HG03558 (cell line): ENCODE data around the gene TNFRSF1B.
"Not testable (repeated sequence)": the region's sequence is repeated elsewhere in the genome, so short reads cannot be mapped to it uniquely, and the experiment has no call there.

Source experiments
- ATAC-seq: cut with Tn5 transposase; IDR thresholded peaks from one replicate; pipeline ENCODE4 v1.9.1; 2021; ENCODE audit warnings: moderate number of reproducible peaks; ENCODE audit not compliant: unreplicated experiment; ENCODE audit errors: extremely low read depth

Gene TNFRSF1B

DNA sequence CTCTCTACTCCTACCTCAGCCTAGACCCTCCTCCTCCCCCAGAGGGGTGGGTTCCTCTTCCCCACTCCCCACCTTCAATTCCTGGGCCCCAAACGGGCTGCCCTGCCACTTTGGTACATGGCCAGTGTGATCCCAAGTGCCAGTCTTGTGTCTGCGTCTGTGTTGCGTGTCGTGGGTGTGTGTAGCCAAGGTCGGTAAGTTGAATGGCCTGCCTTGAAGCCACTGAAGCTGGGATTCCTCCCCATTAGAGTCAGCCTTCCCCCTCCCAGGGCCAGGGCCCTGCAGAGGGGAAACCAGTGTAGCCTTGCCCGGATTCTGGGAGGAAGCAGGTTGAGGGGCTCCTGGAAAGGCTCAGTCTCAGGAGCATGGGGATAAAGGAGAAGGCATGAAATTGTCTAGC, 41.5 kb downstream of the TNFRSF1B start:
- no peak for ATAC-seq

GRCh38 chr1:12208764-12209494, 42.1 kb downstream of the TNFRSF1B start:
- ATAC-seq, result no peak

DNA sequence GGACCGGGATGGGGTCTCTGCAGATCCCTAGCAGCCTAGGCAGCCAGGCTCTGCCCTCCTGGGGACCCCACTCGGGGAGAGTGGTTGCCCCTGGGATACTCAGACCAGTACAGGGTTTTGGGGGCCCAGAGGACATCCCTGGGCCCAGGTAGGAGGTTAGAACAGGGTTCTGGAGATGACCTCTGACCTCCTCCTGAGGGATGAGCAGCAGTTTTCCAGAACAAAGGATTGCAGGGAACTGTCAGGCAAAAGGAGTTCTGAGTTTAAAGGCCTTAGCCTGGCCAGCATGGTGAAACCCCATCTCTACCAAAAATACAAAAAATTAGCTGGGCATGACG, 42.7 kb downstream of the TNFRSF1B start:
- ATAC-seq, result no peak

DNA sequence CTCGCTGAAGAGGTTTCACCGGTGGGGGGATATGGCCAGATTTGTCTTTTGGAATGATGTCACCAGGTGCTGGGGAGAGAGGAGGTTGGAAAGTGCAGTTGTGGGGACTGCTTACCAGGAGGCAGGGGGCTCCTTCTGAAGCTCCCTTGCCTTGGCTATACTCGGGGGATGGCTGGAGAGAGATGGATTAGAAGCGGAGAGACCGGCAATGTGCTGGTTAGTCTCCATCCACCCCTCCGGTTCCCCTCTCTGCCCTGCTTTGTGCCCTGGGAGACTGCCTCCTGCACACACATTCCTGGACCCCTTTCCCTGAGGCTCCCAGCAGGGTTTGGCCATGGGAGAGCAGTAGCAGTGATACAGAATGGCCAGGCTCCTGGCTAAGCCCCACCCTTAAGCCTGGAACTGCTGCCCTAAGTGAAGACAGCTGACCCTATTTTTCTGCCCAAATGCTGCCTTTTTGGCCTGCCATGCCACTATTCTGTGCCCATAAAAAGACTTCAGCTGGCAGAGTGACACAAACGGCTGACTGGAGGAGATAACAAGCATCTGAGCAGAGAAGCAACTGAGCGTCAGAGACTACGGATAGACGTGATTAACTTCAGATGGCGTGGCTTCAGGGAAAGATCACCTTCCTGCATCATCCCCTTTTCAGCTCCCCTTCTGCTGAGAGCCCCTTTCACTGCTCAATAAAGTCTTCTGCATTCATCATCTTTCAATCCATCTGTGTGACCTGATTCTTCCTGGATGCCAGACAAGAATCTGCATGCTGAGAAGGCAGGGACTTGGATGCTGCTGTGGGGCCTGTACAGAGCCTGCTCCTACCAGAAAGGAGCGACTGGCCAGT, 48.5 kb downstream of the TNFRSF1B start:
- no peak for ATAC-seq

DNA sequence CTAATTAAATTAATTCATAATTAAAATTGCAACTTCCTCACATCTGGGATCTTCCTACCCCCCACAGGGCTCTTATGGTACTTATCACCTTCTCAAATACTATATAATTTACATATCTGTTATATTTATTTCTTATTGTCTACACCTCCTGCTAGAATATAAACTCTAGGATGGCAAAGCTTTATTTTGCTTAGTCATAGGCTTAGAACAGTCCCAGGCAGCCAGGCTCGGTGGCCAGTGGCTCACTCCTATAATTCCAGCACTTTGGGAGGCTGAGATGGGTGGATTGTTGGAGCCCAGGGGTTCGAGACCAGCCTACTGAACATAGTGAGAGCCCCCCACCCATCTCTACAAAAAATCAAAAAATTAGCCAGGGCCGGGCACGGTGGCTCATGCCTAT, 53.0 kb downstream of the TNFRSF1B start:
- ATAC-seq, result no peak

GRCh38 chr1:12220890-12221289, 54.1 kb downstream of the TNFRSF1B start:
- ATAC-seq, result no peak

GRCh38 chr1:12222700-12223099, 55.9 kb downstream of the TNFRSF1B start:
- not testable (repeated sequence) for ATAC-seq

DNA sequence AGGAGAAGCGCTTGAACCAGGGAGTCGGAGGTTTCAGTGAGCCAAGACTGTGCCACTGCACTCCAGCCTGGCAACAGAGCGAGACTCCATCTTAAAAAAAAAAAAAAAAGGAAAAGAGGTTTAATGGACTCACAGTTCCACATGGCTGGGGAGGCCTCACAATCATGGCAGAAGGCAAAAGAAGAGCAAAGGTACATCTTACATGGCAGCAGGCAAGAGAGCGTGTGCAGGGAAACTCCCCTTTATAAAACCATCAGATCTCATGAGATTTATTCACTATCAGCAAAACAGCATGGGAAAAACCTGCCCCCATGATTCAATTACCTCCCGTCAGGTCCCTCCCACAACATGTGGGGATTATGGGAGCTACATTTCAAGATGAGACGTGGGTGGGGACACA, 57.3 kb downstream of the TNFRSF1B start:
- not testable (repeated sequence) for ATAC-seq

- ATAC-seq, result no peak
Observed at GRCh38 chr1:12228979-12229378, 62.2 kb downstream of the TNFRSF1B start.

GRCh38 chr1:12229386-12229834, 62.6 kb downstream of the TNFRSF1B start:
- no peak for ATAC-seq

DNA sequence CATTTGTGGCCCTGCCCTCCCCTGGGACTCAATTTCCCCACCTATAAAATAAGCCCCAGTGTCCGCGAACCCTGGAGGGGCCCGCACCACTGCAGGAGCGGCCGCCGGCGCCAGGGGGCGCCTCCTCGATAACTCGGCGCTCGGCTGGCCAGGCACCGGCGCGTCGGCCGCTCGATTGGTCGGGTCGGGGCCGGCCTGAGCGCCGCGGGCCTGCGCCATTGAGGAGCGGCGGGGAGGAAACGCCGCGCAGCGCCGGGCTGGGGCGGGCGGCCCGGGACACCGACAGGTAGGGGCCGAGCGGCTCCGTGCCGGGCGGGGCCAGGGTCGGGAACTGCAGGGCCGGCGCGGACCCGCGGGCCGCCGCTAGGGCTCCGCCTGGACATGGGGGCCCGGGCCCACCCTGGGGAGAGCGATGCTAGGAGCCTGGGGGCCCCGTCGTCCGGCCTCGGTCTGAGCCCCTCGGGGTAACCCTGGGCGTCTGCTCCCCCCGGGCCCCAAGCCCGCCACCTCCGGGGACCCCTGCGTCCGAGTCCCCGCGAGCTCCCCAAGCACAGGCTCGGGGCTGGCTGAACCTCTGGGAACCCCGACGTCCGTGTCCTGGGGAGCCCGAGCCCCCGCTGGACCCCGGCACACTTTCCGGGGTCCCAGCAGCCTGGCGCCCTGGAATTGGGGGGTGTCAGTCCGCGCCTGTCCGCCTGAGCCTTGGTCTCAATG, 63.2 kb downstream of the TNFRSF1B start, which contains the start of gene VPS13D:
VPS13D (plus strand) TSS at position 196 of the 714 bp plus-strand sequence. CDS start 4,237 bp downstream, outside the sequence.
- no peak for ATAC-seq

GRCh38 chr1:12230549-12231275, 63.9 kb downstream of the TNFRSF1B start:
- no peak for ATAC-seq

DNA sequence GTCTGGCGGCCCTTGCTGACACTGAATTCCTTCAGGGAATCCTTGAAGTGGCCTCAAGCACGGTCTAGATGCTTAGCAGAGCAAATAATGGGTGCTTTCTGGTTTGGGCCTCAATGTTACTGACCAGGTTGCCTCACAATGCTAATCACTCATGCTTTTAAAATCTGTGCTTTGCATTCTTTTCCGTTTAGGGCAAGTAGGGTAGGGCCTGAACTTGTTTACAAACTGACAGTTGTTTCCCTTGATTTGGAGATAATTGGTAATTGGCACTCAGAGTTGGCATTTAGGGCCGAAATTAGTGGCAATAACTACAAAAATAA, 64.4 kb downstream of the TNFRSF1B start:
- no peak for ATAC-seq

DNA sequence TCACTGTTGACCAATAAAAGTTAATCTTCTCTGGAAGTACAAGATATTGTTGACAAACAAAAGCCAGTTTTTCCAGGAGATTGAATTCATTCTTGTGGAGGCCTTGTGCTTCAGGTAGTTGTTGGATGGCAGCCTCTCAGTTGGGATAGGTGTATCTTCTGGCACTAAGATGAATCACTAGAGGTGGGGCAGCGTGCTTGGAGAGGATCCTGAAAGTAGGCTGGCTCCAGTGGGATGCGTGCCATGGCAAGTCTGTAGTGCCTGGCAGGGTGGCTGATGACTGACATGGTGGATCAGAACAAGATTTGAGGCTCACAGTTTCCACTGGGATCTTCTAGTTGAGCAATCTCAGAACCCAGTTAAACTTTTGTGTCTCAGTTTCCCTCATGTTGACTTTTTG, 65.4 kb downstream of the TNFRSF1B start:
- ATAC-seq, result no peak

DNA sequence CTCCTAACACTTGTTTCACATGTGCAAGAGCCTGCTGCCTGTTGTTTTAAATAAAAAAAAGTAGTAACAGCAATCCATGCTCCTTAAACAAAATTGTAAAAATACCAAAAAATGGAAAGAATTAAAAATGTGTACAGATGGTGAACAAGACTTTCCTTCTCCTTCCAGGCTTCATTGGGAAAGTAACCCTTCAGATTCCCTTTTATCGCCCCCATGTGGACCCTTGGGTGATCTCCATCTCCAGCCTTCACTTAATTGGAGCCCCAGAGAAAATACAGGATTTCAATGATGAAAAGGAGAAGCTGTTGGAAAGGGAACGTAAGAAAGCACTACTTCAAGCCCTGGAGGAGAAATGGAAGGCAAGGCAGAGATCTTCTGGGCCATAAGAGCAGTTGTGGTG, 77.3 kb downstream of the TNFRSF1B start:
- no peak for ATAC-seq

DNA sequence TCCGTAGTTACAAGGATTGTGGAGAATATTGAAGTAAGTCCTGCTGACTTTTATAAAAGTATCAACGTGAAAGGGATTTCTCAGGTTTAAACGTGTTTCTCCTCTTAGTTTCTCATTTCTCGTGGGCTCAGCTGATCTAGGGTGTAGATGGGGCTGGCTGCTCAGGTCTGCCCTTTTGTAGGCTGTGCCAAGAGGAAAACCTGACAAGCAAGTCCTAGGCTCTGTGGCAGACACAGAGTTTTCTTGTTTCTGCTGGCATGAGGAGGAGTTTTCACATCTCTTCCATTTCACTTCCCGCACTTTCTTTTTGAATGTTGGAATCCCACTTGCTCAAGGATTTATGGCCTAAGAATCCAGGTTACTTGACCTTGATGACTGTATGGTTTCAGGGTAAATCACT, 77.8 kb downstream of the TNFRSF1B start:
- ATAC-seq, result no peak

DNA sequence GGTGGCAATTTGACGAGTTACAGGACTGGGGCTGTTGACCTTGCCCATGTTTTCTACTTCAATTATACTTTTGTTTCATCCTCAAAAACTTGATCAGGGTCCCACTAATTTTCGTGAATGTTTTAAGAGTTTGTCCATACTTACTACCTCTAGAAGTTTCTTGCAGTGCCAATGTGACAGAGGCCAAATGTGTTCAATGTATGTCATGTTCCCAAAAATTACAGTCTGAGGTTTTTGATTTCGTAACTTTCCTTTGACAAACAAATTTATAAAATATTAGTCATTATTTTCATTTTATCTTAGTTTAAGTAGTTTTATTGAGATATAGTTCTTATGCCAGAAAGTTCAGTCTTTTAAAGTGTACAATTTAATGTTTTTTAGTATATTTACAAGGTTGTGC, 78.3 kb downstream of the TNFRSF1B start:
- no peak for ATAC-seq

- no peak for ATAC-seq
Observed at GRCh38 chr1:12245733-12246132, 78.9 kb downstream of the TNFRSF1B start.

GRCh38 chr1:12246584-12246983, 79.8 kb downstream of the TNFRSF1B start:
- no peak for ATAC-seq

DNA sequence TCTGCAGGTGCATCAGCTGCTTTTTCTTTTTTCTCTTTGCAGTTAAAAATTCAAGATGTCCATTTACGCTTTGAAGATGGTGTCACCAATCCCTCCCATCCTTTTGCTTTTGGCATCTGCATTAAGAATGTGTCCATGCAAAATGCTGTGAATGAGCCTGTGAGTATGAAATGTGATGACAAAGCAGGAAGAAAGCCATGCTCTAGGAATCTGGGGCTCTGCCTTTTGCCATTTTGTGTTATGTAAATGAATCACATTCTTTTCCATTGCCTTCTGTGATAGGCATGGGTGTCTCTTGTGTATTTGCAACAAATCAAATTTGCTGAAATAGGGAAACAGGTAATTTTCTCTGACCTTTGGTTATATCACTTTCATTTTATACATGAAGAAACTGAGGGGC, 82.4 kb downstream of the TNFRSF1B start:
- ATAC-seq, result no peak
